GM12891 (cell line): Measurements from ENCODE around the gene NKAIN2.

Source experiments
- PAX5 ChIP-seq: IDR thresholded peaks from 2 replicates; pipeline ENCODE4 v1.6.1; 2011; ENCODE audit warnings: low read length, moderate library complexity, mild to moderate bottlenecking; ENCODE audit not compliant: insufficient read depth, severe bottlenecking
- POLR2A ChIP-seq: IDR thresholded peaks from 2 replicates; pipeline ENCODE4 v1.6.1; 2011; ENCODE audit warnings: low read depth, low read length, control low read depth
- POLR2AphosphoS5 ChIP-seq: IDR thresholded peaks from 2 replicates; pipeline ENCODE4 v1.6.1; 2011; ENCODE audit warnings: low read depth, low read length, control low read depth
- POU2F2 ChIP-seq: IDR thresholded peaks from 2 replicates; pipeline ENCODE4 v1.6.1; 2011; ENCODE audit warnings: low read depth, mild to moderate bottlenecking, control low read depth, low read length, moderate library complexity
- SPI1 ChIP-seq: IDR thresholded peaks from 2 replicates; pipeline ENCODE4 v1.6.1; 2011; ENCODE audit warnings: low read depth, low read length, control low read depth
- TAF1 ChIP-seq: IDR thresholded peaks from 2 replicates; pipeline ENCODE4 v1.6.1; 2011; ENCODE audit warnings: low read depth, low read length, control low read depth

DNA sequence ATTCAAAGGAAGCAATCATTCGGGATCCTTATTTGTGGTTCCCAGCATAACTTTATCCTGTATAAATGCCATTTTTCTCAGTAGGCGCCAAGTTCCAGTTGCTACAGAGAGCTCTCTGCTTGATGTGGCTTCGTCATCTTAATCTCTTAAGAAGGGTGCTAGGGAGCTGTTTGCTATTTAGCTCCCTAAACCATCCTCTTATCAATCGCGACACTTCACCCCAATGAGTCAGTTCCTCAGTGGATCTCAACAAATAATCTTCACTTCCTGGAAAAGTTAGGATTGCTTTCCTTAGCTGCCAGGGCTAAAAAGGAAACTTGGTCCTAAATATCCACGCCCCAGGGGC lies 1.3 kb upstream of the NKAIN2 start:
- no peak for TF ChIP-seq POLR2AphosphoS5
- TF ChIP-seq POLR2A: no peak
- TF ChIP-seq PAX5: no peak
- no peak for TF ChIP-seq TAF1
- TF ChIP-seq SPI1: no peak
- TF ChIP-seq POU2F2: no peak
